Epithelial cell of prostate (primary cell): ENCODE results near the gene ZSWIM8.
"Not testable (repeated sequence)": the region's sequence is repeated elsewhere in the genome, so short reads cannot be mapped to it uniquely, and the experiment has no call there.

Experiments
- DNase-seq: peaks from one replicate; pipeline ENCODE4 v3.0.0-alpha.2; 2011; ENCODE audit warnings: low read depth, low spot score
- H3K27ac ChIP-seq: fragments of 450-650 bp; 2 replicates; pipeline ENCODE4 v1.5.1; 2017; ENCODE audit warnings: mild to moderate bottlenecking

ZSWIM8 gene

DNA sequence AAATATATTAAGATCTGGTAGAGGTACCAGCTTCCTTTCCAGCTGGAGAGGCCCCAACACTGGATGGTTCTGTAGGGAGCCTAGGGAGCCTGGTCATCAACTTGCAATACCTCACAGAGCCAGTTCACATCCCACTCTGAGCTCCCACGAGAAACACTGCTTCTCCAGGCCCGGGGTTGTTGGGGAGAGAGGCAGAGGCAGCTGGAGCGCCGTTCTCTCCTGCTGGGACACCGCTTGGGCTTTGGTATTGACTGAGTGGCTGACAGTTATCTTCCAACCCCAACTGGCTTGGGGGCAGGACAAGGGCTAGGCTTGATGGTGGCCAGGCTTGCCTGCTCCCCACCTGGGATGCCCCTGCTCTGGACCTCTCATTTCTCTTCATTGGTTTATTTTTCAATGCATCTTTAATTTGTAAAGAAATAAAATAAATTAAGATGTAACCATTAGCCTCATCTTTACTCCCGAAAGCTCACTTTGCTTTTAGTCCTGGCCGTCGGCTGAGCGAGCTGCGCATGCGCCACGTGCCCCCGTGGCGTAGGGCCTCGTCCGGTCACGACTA is 13.6 kb upstream of the ZSWIM8 start:
- peak overlapping the region; percentile 92 for H3K27ac ChIP-seq
- DNase-seq = no peak

DNA sequence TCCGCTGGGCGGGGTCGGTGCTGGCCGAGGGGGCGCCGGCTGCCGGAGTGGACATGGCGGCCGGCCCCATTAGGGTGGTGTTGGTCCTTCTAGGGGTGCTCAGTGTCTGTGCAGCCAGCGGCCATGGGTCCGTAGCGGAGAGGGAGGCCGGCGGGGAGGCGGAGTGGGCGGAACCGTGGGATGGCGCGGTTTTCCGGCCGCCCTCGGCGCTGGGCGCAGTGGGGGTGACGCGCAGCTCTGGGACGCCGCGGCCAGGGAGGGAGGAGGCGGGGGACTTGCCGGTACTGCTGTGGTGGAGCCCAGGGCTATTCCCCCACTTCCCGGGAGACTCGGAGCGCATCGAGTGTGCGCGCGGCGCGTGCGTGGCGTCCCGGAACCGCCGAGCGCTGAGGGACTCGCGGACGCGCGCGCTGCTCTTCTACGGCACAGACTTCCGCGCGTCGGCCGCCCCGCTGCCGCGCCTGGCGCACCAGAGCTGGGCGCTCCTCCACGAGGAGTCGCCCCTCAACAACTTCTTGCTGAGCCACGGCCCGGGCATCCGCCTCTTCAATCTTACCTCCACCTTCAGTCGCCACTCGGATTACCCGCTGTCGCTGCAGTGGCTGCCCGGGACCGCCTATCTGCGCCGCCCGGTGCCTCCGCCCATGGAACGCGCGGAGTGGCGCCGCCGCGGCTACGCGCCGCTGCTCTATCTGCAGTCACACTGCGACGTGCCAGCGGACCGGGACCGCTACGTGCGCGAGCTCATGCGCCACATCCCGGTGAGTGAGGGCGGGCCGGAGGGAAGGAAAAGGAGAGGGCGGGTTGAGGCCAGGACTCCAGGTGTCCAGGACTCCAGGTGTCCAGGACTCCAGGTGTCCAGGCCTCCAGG is 12.9 kb upstream of the ZSWIM8 start:
- DNase-seq = peak; percentile 60
- peak overlapping the region; percentile 92 for H3K27ac ChIP-seq

DNA sequence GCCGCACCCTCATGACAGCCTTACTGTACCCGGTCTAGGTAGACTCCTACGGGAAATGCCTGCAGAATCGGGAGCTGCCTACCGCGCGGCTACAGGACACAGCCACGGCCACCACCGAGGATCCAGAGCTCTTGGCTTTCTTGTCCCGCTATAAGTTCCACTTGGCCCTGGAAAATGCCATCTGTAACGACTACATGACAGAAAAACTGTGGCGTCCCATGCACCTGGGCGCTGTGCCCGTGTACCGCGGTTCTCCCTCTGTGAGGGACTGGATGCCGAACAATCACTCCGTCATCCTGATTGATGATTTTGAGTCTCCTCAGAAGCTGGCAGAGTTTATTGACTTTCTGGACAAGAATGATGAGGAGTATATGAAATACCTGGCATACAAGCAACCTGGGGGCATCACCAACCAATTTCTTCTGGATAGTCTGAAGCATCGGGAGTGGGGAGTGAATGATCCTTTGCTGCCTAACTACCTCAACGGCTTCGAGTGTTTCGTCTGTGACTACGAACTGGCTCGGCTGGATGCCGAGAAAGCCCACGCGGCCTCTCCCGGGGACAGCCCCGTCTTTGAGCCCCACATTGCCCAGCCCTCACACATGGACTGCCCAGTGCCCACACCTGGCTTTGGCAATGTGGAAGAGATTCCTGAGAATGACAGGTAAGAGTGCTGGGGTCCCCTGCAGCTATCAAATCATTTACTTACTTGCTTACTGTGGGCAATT is 12.1 kb upstream of the ZSWIM8 start:
- peak overlapping the region; percentile 92 for H3K27ac ChIP-seq
- no peak for DNase-seq

DNA sequence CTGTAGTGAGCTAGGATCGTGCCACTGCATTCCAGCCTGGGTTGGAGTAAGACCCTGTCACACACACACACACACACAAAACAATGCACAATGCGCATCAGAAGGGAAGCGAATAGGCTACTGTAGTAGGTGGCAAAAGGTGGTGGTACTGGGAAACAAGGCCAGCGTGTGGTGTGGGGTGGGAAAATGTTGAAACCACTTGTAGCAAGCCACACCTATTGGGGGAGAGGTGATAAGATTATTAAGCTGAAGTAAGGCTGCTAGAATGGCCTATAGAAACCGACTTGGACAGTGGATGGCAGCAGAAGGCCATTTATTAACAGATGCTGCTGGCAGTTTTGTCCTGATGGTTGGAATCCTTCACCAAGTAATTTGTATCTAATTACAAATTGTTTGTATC is 10.8 kb upstream of the ZSWIM8 start:
- DNase-seq = no peak

DNA sequence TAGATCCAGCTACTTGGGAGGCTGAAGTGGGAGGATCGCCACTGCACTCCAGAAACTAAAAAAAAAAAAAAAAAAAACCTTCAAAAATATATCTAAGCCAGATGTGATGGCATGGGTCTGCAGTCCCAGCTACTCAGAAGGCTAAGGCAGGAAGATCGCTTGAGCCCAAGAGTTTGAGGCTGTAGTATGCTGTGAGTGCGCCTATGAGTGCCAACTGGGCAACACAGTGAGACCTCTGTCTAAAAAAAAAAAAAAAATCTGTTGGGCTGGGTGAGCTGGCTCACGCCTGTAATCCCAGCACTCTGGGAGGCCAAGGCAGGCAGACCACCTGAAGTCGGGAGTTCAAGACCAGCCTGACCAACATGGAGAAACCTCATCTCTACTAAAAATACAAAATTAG is 6.4 kb upstream of the ZSWIM8 start:
- no peak for DNase-seq
- no peak overlapping the region for H3K27ac ChIP-seq

More for the DNA sequence above, 10.8 kb upstream of the ZSWIM8 start:
- H3K27ac ChIP-seq = no peak overlapping the region

DNA sequence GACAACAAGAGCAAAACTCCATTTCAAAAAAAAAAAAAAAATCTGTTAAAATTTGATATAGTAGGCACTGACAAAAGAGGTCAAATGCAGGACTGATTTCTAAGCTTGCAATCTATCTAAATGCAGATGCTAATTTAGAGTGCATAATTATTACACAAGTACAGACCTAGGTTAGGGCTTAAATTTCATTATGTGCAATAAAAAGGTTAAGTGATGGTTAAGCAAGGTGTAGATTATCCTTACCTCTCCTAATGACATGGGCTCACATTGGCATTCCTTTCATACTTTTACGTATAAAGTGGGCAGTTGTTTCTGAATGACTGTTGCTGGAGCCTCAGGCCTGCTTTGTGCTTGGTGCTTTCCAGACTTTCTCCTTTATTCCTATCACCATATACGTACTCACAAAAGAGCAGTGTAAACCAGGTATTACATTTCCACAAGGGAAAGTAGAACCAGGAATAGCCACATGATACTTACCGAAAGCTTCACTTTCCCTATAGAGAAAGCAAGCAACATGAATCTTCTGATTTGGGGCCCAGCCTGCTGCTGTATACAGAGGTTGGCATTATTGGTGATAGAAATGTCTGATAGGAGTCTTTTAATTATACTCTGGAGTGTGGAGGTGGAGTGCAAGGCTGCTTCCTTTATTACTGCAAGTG is 5.7 kb upstream of the ZSWIM8 start:
- no peak for DNase-seq
- H3K27ac ChIP-seq = no peak overlapping the region

DNA sequence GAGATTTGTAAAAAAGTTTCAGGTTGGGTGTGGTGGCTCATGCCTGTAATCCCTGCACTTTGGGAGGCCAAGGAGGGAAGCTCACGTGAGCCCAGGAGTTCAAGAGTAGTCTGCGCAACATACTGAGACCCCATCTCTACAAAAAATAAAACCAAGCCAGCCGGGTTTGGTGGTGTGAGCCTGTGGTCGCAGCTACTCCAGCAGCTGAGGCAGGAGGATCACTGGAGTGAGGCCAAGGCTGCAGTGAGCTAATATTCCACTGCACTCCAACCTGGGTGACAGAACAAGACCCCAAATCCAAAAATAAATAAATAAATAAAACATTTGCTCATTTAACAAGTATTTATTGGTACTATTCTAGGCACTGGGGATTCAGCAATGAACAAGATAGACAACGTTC is 5.1 kb upstream of the ZSWIM8 start:
- H3K27ac ChIP-seq = no peak overlapping the region
- DNase-seq = no peak

DNA sequence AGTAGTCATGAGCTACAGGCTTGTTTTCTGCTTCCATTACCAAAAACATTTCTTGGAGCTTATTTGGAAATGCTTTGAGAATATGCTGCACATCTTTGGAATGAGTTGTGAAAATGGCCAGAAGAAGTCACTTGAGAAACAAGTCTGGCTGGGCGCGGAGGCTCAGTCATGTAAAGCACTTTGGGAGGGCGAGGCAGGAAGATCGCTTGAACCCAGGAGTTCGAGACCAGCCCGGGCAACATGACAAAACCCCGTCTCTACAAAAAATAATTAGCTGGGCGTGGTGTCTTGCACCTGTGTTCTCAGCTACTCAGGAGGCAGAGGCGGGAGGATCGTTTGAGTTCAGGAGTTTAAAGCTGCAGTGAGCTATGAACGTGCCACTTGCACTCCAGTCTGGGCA is 4.4 kb upstream of the ZSWIM8 start:
- H3K27ac ChIP-seq = peak overlapping the region; percentile 75
- DNase-seq = no peak

DNA sequence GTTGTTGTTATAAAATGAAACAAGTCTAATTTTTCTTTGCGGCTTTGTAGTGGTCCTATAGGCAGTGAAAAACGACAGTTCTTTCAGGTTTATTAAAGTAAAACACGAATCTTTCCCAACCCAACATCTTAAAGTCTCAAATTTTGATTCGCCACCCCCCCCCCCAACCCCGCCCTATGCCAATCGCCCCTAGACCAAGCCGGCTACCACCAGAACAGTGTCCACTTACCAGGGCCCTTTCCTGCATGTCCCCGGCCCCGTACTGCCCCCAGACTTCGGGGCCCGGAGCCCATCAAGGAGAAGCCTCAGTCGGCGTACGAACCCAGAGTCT is 3.9 kb upstream of the ZSWIM8 start:
- DNase-seq = no peak

DNA sequence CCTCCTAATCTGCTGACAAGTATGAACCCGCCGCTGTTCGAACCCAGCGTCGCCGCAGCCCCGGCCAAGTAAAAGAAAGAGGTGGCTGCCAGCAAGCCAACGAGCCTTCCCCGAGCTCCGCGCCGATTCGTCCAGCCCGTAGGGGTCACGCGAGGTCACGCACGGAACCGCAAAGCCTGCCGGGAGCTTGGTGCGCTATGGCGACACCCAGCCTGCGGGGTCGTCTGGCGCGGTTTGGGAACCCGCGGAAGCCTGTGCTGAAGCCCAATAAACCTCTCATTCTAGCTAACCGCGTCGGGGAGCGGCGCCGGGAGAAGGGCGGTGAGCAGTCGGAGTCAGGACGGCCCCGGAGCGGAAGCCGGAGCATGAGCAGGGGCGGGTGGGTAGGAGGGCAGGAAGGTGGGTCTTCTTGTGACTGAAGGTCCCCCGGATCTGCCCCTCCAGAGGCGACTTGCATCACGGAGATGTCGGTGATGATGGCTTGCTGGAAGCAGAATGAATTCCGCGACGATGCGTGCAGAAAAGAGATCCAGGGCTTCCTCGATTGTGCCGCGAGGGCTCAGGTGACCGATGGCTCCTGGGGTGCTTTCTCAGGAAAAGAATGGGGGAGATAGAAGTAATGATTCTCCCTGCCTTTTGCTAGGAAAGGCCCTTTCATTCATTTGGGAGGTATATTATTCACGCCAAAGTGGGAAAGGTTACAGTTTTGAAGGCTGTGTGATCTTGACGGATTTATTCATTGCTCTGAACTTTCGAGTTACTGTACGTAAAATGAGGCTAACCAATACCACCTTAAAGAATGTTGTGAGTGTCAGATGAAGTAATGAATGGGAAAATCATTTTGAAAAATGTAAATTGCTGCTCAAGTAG is 3.3 kb upstream of the ZSWIM8 start, which contains the start of gene CHCHD1:
Gene CHCHD1, plus strand, starts transcription at position 170 of the 870 bp plus-strand sequence. Its CDS starts 28 bp downstream, at position 198.
- peak within 1 kb of the TSS; percentile 75 for H3K27ac ChIP-seq
- DNase-seq = peak; percentile 16

More for the DNA sequence above, 3.9 kb upstream of the ZSWIM8 start:
- peak overlapping the region; percentile 75 for H3K27ac ChIP-seq

DNA sequence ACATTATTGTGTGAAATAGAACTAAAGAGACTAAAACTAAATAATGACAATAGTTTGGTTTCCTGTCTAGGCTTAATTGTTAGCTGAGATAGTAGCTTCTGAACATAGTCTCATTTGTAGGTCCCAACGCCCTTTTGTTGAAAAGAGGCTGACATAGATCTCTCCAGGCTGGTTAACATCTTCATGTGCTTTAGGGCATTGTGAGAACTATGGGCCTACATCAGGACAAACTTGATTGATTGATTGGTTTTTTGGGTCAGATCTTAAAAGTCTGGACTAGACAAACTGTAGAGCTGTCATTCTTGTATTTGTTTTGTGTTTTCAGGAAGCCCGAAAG is 2.7 kb upstream of the ZSWIM8 start:
- no peak for DNase-seq
- H3K27ac ChIP-seq = peak overlapping the region; percentile 75

DNA sequence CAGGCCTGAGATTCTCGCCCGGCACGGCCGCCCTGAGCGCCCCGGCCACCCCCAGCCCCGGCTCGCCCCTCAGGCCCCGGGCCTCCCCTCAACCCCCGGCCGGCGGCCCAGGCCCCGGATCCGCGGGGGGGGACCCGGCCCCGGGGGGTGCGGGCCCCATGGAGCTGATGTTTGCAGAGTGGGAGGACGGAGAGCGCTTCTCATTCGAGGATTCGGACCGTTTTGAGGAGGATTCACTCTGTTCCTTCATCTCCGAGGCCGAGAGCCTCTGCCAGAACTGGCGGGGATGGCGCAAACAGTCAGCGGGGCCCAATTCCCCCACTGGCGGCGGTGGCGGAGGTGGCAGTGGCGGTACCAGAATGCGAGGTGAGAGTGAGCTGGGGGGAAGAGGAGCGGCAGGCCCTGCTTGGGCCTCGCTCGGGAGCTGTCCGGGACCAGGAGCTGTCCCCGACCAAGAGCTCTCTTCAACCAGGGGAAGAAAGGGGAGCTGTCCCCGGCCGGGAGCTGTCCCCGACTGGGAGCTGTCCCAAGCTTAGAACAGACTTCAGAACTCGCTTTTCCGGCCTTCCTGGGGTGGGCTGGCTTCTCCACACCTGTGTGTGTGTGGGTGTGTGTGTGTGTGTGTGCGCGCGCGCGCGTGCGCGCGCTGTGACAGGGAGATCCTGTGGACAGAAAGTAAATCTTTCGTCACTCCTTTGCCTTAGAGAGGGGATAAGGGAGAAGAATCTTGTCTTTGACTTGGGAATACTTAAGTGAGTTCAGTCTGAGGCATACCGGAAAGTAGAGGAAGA is 510 bp downstream of the ZSWIM8 start:
- H3K27ac ChIP-seq = peak overlapping the region; percentile 90
- peak; percentile 10 for DNase-seq

DNA sequence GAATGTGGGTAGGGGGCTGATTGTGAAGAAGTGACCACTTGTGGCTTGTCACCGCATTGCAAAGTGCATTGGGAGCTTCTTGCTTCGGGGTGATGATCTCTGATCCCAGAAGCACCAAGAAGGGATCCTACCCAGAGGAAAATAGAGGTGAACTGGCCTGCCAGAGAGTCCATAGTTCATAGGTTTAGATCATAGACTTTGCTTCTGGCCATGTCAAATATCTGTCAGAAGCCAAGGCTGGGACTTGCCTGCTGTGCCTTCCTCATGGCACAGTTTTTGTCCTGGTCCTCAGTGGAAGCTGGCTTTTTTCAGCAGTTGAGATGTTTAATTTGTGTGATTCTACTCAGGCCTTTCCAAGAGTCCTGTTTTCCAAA is 1.1 kb downstream of the ZSWIM8 start:
- no peak for DNase-seq
- H3K27ac ChIP-seq = peak overlapping the region; percentile 90

DNA sequence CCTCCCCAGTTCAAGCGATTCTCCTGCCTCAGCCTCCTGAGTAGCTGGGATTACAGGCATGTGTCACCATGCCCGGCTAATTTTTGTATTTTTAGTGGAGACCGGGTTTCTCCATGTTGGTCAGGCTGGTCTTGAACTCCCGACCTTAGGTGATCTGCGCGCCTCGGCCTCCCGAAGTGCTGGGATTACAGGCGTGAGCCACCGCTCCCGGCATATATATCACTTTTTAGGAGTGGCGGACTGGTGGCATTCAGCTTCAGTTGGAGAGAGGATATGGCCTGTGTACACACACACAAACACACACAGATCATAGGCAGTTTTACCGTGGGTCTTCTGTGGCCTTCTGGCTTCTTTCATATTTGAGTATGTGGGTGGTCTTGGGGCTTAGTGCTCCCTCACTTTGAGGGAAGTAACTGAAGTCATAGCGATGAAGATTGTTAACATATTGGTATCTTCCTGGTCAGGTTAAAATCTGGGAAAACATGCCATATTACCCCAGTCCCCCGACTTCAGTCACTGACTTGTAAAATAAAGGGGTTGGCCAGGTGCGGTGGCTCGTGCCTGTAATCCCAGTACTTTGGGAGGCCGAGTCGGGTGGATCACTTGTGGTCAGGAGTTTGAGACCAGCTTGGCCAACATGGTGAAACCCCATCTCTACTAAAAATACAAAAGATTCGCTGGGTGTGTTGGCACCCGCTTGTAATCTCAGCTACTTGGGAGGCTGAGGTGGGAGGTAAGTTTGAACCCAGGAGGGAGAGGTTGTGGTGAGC is 1.8 kb downstream of the ZSWIM8 start:
- DNase-seq, H3K27ac ChIP-seq: not testable (repeated sequence)

DNA sequence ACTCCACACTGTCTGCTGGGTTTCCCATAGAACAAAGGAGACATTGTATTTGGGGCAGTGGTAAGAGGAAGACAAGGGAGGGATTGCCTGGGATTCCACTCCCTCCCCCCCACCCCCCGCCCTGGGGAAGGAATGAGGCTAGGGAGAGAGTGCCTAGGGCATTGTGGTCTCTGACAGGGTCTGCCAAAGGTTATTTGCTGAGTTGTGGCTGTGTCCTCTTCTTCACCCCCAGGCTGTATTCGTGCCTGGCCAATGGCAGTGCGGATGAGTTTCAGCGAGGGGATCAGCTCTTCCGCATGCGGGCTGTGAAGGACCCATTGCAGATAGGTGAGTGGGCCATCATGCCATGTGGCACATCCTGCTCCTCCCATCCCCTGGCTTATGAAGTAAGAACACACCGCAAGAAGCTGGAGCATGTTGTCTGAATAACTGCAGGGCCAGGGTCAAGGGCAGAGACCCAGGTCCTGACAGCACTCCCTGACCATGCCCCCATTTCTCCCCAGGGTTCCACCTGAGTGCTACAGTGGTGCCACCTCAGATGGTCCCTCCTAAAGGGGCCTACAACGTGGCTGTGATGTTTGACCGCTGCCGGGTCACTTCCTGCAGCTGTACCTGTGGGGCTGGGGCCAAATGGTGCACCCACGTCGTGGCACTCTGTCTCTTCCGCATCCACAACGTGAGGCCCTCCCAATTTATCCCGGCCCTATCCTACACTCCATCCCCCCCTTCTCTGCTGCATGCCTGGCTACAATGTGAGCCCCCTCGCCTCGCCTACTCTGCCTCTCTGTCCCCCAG is 3.7 kb downstream of the ZSWIM8 start:
- no peak for DNase-seq
- H3K27ac ChIP-seq = no peak overlapping the region

DNA sequence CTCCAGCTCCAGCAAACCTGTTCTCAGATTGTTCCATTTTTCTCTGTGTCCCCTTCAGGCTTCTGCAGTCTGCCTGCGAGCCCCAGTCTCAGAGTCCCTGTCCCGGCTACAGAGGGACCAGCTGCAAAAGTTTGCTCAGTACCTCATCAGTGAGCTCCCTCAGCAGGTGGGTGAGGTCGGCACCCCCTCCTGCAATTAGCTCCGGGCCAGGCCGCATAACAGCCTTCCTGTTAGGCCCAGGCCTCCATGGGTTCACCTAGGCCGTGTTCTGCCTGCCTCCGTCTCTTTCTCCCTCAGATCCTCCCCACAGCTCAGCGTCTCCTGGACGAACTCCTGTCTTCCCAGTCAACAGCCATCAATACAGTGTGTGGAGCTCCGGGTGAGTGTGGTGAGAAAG is 4.3 kb downstream of the ZSWIM8 start:
- DNase-seq = no peak
- no peak overlapping the region for H3K27ac ChIP-seq

DNA sequence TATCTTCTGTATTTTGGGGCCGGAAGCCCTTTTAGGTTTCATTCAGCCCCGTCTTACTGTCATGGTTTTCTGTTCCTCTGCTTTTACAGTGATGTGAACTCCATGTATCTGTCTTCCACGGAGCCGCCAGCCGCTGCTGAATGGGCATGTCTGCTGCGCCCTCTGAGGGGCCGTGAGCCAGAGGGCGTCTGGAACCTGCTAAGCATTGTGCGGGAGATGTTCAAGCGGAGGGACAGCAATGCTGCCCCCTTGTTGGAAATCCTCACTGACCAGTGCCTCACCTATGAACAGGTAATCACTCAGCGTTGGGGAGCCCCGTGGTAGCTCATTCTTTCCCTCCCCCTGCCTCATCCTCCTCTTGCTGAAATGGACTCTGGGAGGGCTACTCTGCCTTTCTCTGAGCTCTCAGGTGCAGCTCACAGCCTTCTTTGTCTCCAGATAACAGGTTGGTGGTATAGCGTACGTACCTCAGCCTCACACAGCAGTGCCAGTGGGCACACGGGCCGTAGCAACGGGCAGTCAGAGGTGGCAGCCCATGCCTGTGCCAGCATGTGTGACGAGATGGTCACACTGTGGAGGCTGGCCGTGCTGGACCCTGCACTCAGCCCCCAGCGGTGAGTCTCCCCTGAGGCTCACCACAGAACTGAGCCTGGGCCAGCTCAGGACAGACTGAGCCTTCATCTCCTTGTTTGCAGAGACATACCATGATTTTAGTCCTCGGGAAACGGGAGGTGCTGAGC is 5.7 kb downstream of the ZSWIM8 start:
- no peak for DNase-seq
- H3K27ac ChIP-seq = no peak overlapping the region
